DND-41 (cell line): Measurements from ENCODE around the gene RGS9BP.

Experiments
- ATAC-seq: fragments of 200-7000 bp; cut with Tn5 transposase; 3 replicates; pipeline ENCODE4 v1.9.1; 2021; ENCODE audit warnings: low read depth; ENCODE audit not compliant: insufficient read depth
- DNase-seq: peaks from one replicate; pipeline ENCODE4 v3.0.0-alpha.2; 2020
- H2AFZ ChIP-seq: 2 replicates; pipeline ENCODE4 v1.6.0; 2012; ENCODE audit warnings: low read depth, low read length
- H3K27ac ChIP-seq: 2 replicates; pipeline ENCODE4 v1.5.1; 2012; ENCODE audit warnings: low read length, inconsistent platforms
- H3K27me3 ChIP-seq: fragments of 200-600 bp; sonication (generic); 2 replicates; pipeline ENCODE4 v1.6.0; 2012; ENCODE audit warnings: low read length, mild to moderate bottlenecking, inconsistent platforms; ENCODE audit not compliant: insufficient read depth, poor library complexity
- H3K36me3 ChIP-seq: 2 replicates; pipeline ENCODE4 v1.5.1; 2012; ENCODE audit warnings: low read length, inconsistent platforms; ENCODE audit not compliant: insufficient read depth
- H3K4me1 ChIP-seq: 2 replicates; pipeline ENCODE4 v1.5.1; 2012; ENCODE audit warnings: mild to moderate bottlenecking, low read length; ENCODE audit not compliant: insufficient read depth
- H3K4me2 ChIP-seq: 2 replicates; pipeline ENCODE4 v1.6.0; 2012; ENCODE audit warnings: mild to moderate bottlenecking, moderate library complexity, low read length, inconsistent platforms; ENCODE audit not compliant: insufficient read depth
- H3K4me3 ChIP-seq, 2 experiments: fragments of 200-600 bp in 1 of 2; shearing (Covaris generic) in 1 of 2; 2 replicates each; pipeline ENCODE4 v1.5.1; 2012 to 2016; ENCODE audit warnings: inconsistent platforms in 2 of 2, low read length in 2 of 2, mild to moderate bottlenecking in 2 of 2, low read depth in 1 of 2, moderate library complexity in 1 of 2
- H3K79me2 ChIP-seq: 2 replicates; pipeline ENCODE4 v1.6.0; 2012; ENCODE audit warnings: low read length, inconsistent platforms; ENCODE audit not compliant: insufficient read depth
- H3K9ac ChIP-seq: 2 replicates; pipeline ENCODE4 v1.6.0; 2012; ENCODE audit warnings: low read depth, mild to moderate bottlenecking, inconsistent platforms, low read length, moderate library complexity
- H3K9me3 ChIP-seq: 2 replicates; pipeline ENCODE4 v1.5.1; 2012; ENCODE audit warnings: low read length, moderate library complexity, mild to moderate bottlenecking, inconsistent platforms; ENCODE audit not compliant: insufficient read depth, severe bottlenecking
- H4K20me1 ChIP-seq: 2 replicates; pipeline ENCODE4 v1.6.0; 2012; ENCODE audit warnings: low read length; ENCODE audit not compliant: insufficient read depth
- CTCF ChIP-seq: IDR thresholded peaks from 2 replicates; pipeline ENCODE4 v1.5.1; 2012; ENCODE audit warnings: borderline replicate concordance, low read length, moderate library complexity, mild to moderate bottlenecking; ENCODE audit not compliant: poor library complexity, severe bottlenecking; ENCODE audit errors: extremely low read depth
- EZH2 ChIP-seq: IDR thresholded peaks from 3 replicates; pipeline ENCODE4 v1.6.1; 2012; ENCODE audit warnings: borderline replicate concordance, low read depth, mild to moderate bottlenecking, moderate library complexity, low read length, inconsistent platforms; ENCODE audit not compliant: severe bottlenecking

Gene RGS9BP

GRCh38 chr19:32675720-32676185, at the start of gene RGS9BP:
TSS of gene RGS9BP (plus strand) at chr19:32675848. CDS start at chr19:32676264, 416 bp downstream.
- peak within 1 kb of the TSS; percentile 79 for H3K9ac ChIP-seq
- DNase-seq, result peak; percentile 81
- H3K4me1 ChIP-seq, result peaks cover 32% of the 10 kb centered on the region
- H3K4me3 ChIP-seq, result peak within 1 kb of the TSS; percentile 90 to 98
- H3K27me3 ChIP-seq, result no peaks in the 10 kb centered on the region
- ATAC-seq, result peak; percentile 70
- peaks cover 37% of the 10 kb centered on the region for H4K20me1 ChIP-seq
- peak within 1 kb of the TSS; percentile 84 for H3K4me2 ChIP-seq
- peak within 1 kb of the TSS; percentile 72 for H3K27ac ChIP-seq
- H3K36me3 ChIP-seq, result peaks cover 7% of the 10 kb centered on the region
- H3K79me2 ChIP-seq, result peaks cover 40% of the 10 kb centered on the region
- H3K9me3 ChIP-seq, result no peaks in the 10 kb centered on the region
- no peak for TF ChIP-seq CTCF
- TF ChIP-seq EZH2, result no peak
- H2AFZ ChIP-seq, result peak within 1 kb of the TSS; percentile 89

GRCh38 chr19:32626969-32627368, 48.7 kb upstream of the RGS9BP start:
- Histone ChIP-seq H3K4me3 (no peak overlapping the region), H3K4me2 (no peak overlapping the region), H3K9ac (no peak overlapping the region), H3K36me3 (peaks cover 81% of the 10 kb centered on the region), H3K4me1 (no peaks in the 10 kb centered on the region), H3K79me2 (no peaks in the 10 kb centered on the region), H4K20me1 (no peaks in the 10 kb centered on the region), H3K27ac (no peak overlapping the region), H3K27me3 (no peaks in the 10 kb centered on the region), H2AFZ (no peak overlapping the region), H3K9me3 (no peaks in the 10 kb centered on the region)
- no peak for ATAC-seq
- TF ChIP-seq CTCF (no peak), EZH2 (no peak)
- DNase-seq, result no peak

- no peaks in the 10 kb centered on the region for H3K79me2 ChIP-seq
- TF ChIP-seq CTCF (no peak), EZH2 (no peak)
- no peak overlapping the region for H2AFZ ChIP-seq
- DNase-seq, result no peak
- ATAC-seq, result no peak
- no peak overlapping the region for H3K4me2 ChIP-seq
- H3K27ac ChIP-seq, result no peak overlapping the region
- peaks cover 78% of the 10 kb centered on the region for H3K36me3 ChIP-seq
- no peaks in the 10 kb centered on the region for H3K9me3 ChIP-seq
- H4K20me1 ChIP-seq, result no peaks in the 10 kb centered on the region
- H3K9ac ChIP-seq, result no peak overlapping the region
- H3K4me1 ChIP-seq, result no peaks in the 10 kb centered on the region
- no peak overlapping the region for H3K4me3 ChIP-seq
- no peaks in the 10 kb centered on the region for H3K27me3 ChIP-seq
Measured at GRCh38 chr19:32627714-32628270, 47.9 kb upstream of the RGS9BP start.
